ENCODE data around the gene ZMIZ1.

Gene ZMIZ1

GRCh38 chr10:79248341-79249185 is 179.8 kb downstream of the ZMIZ1 start:
- peaks cover 0 to 77% (median 19%) of the 10 kb centered on the region in 4 experiments for H3K36me3 ChIP-seq (ENCODE audit: control insufficient read depth in 4 of 4, insufficient read depth in 4 of 4, low read length in 3 of 4)
- H3K9me3 ChIP-seq (ENCODE audit: control extremely low read depth in 1 of 5, control insufficient read depth in 4 of 5, insufficient read depth in 2 of 5, low read depth in 1 of 5, low read length in 4 of 5) = no peaks in the 10 kb centered on the region
- WGBS (ENCODE audit: insufficient coverage) = 27% methylated on average over 9 of the region's 12 CpGs
- no peaks in the 10 kb centered on the region for H3K27me3 ChIP-seq (replicated peaks in 2 of 5; ENCODE audit: control insufficient read depth in 4 of 5, insufficient read depth in 5 of 5, low read length in 4 of 5)
- CTCF ChIA-PET = interaction anchor here (0.8 to 4.9 kb wide), 12 partner anchors 9 to 97 kb away, joined by 3 to 18 read pairs (median 4); no protein-coding TSS in a partner anchor
- H3K4me1 ChIP-seq (ENCODE audit: control extremely low read depth in 1 of 4, control insufficient read depth in 4 of 4, insufficient read depth in 4 of 4, low read length in 3 of 4) = peaks cover 19 to 100% (median 71%) of the 10 kb centered on the region in 4 experiments
- H3K4me3 ChIP-seq (ENCODE audit: control insufficient read depth in 1 of 7, extremely low read depth in 1 of 7, insufficient read depth in 4 of 7, low read depth in 2 of 7, low read length in 6 of 7) = peak overlapping the region in 5 of 7 experiments; percentile 27 to 52 (median 34)
- DNase-seq = peak; percentile 75 to 80 (median 79)
- POLR2A ChIA-PET = interaction anchor here (0.9 to 2.3 kb wide), 3 partner anchors 12 to 38 kb away, joined by 3 to 15 read pairs (median 5); no protein-coding TSS in a partner anchor
- peak overlapping the region; percentile 51 to 59 for H3K27ac ChIP-seq (ENCODE audit: insufficient read depth in 1 of 2, low read depth in 1 of 2, low read length in 2 of 2, poor library complexity in 1 of 2, severe bottlenecking in 2 of 2)

- 87% methylated on average over 18 of the region's 20 CpGs for WGBS (ENCODE audit: insufficient coverage)
- H3K27ac ChIP-seq (ENCODE audit: insufficient read depth in 1 of 2, low read depth in 1 of 2, low read length in 2 of 2, poor library complexity in 1 of 2, severe bottlenecking in 2 of 2) = peak overlapping the region; percentile 51 to 59
- H3K4me1 ChIP-seq (ENCODE audit: control extremely low read depth in 1 of 4, control insufficient read depth in 4 of 4, insufficient read depth in 4 of 4, low read length in 3 of 4) = peaks cover 15 to 95% (median 62%) of the 10 kb centered on the region in 4 experiments
- CTCF ChIA-PET = interaction anchor here (0.6 to 4.9 kb wide), 14 partner anchors 8 to 66 kb away, joined by 3 to 18 read pairs (median 4); no protein-coding TSS in a partner anchor
- no peaks in the 10 kb centered on the region for H3K27me3 ChIP-seq (replicated peaks in 2 of 5; ENCODE audit: control insufficient read depth in 4 of 5, insufficient read depth in 5 of 5, low read length in 4 of 5)
- H3K36me3 ChIP-seq (ENCODE audit: control insufficient read depth in 4 of 4, insufficient read depth in 4 of 4, low read length in 3 of 4) = peaks cover 0 to 78% (median 25%) of the 10 kb centered on the region in 4 experiments
- DNase-seq = no peak
- peak overlapping the region in 2 of 7 experiments; percentile 35 to 48 for H3K4me3 ChIP-seq (ENCODE audit: control insufficient read depth in 1 of 7, extremely low read depth in 1 of 7, insufficient read depth in 4 of 7, low read depth in 2 of 7, low read length in 6 of 7)
- POLR2A ChIA-PET = interaction anchor here (2.3 kb wide), 1 partner anchor 37 kb away, joined by 15 read pairs; no protein-coding TSS in a partner anchor
- H3K9me3 ChIP-seq (ENCODE audit: control extremely low read depth in 1 of 5, control insufficient read depth in 4 of 5, insufficient read depth in 2 of 5, low read depth in 1 of 5, low read length in 4 of 5) = no peaks in the 10 kb centered on the region
These were observed 180.7 kb downstream of the ZMIZ1 start for GRCh38 chr10:79249186-79250121.

- CTCF ChIA-PET = interaction anchor here (1.1 to 4.9 kb wide), 7 partner anchors 13 to 37 kb away, joined by 3 to 18 read pairs (median 4); no protein-coding TSS in a partner anchor
- DNase-seq = no peak
- Histone ChIP-seq H3K27me3 (replicated peaks in 2 of 5; ENCODE audit: control insufficient read depth in 4 of 5, insufficient read depth in 5 of 5, low read length in 4 of 5) (no peaks in the 10 kb centered on the region), H3K4me3 (ENCODE audit: control insufficient read depth in 1 of 7, extremely low read depth in 1 of 7, insufficient read depth in 4 of 7, low read depth in 2 of 7, low read length in 6 of 7) (peak overlapping the region in 1 of 7 experiments; percentile 35), H3K27ac (ENCODE audit: insufficient read depth in 1 of 2, low read depth in 1 of 2, low read length in 2 of 2, poor library complexity in 1 of 2, severe bottlenecking in 2 of 2) (peak overlapping the region in 1 of 2 experiments; percentile 59), H3K36me3 (ENCODE audit: control insufficient read depth in 4 of 4, insufficient read depth in 4 of 4, low read length in 3 of 4) (peaks cover 0 to 79% (median 31%) of the 10 kb centered on the region in 4 experiments), H3K9me3 (ENCODE audit: control extremely low read depth in 1 of 5, control insufficient read depth in 4 of 5, insufficient read depth in 2 of 5, low read depth in 1 of 5, low read length in 4 of 5) (no peaks in the 10 kb centered on the region), H3K4me1 (ENCODE audit: control extremely low read depth in 1 of 4, control insufficient read depth in 4 of 4, insufficient read depth in 4 of 4, low read length in 3 of 4) (peaks cover 14 to 94% (median 54%) of the 10 kb centered on the region in 4 experiments)
- POLR2A ChIA-PET = interaction anchor here (0.7 to 1.8 kb wide), 2 partner anchors 8 to 36 kb away, joined by 3 to 5 read pairs; no protein-coding TSS in a partner anchor
- 35% methylated on average over 5 of the region's 5 CpGs for WGBS (ENCODE audit: insufficient coverage)
These were observed 181.5 kb downstream of the ZMIZ1 start for GRCh38 chr10:79250259-79250658.

GRCh38 chr10:79252450-79252849 is 183.7 kb downstream of the ZMIZ1 start:
- POLR2A ChIA-PET = no interaction called here
- DNase-seq = no peak
- 90% methylated on average over 5 of the region's 5 CpGs for WGBS (ENCODE audit: insufficient coverage)
- peaks cover 8 to 74% (median 32%) of the 10 kb centered on the region in 4 experiments for H3K4me1 ChIP-seq (ENCODE audit: control extremely low read depth in 1 of 4, control insufficient read depth in 4 of 4, insufficient read depth in 4 of 4, low read length in 3 of 4)
- peaks cover 3 to 85% (median 51%) of the 10 kb centered on the region in 4 experiments for H3K36me3 ChIP-seq (ENCODE audit: control insufficient read depth in 4 of 4, insufficient read depth in 4 of 4, low read length in 3 of 4)
- CTCF ChIA-PET = no interaction called here
- no peak overlapping the region for H3K4me3 ChIP-seq (ENCODE audit: control insufficient read depth in 1 of 7, extremely low read depth in 1 of 7, insufficient read depth in 4 of 7, low read depth in 2 of 7, low read length in 6 of 7)
- no peaks in the 10 kb centered on the region for H3K27me3 ChIP-seq (replicated peaks in 2 of 5; ENCODE audit: control insufficient read depth in 4 of 5, insufficient read depth in 5 of 5, low read length in 4 of 5)
- H3K9me3 ChIP-seq (ENCODE audit: control extremely low read depth in 1 of 5, control insufficient read depth in 4 of 5, insufficient read depth in 2 of 5, low read depth in 1 of 5, low read length in 4 of 5) = no peaks in the 10 kb centered on the region
- no peak overlapping the region for H3K27ac ChIP-seq (ENCODE audit: insufficient read depth in 1 of 2, low read depth in 1 of 2, low read length in 2 of 2, poor library complexity in 1 of 2, severe bottlenecking in 2 of 2)

DNA sequence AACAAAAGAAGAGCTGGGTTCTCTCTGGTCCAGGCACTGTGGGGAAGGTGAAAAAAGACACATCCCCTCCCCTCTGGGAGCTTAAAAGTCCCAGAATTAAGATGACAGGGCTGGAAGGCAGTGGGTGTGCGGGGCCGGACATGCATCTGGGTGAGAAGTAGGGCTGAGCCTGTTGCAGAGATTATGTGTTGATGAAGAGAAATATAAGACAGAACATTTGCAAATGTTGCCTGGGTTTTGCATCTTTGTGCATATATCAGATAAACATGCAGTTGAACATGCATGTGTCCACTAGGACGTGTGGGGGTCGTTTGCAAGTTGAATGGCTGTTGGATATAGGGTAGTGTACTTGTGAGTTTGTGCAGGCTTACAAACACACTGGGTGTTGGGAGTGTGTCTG is 184.2 kb downstream of the ZMIZ1 start:
- ChIA-PET CTCF (no interaction called here), POLR2A (no interaction called here)
- H3K36me3 ChIP-seq (ENCODE audit: control insufficient read depth in 4 of 4, insufficient read depth in 4 of 4, low read length in 3 of 4) = peaks cover 3 to 90% (median 54%) of the 10 kb centered on the region in 4 experiments
- no peak for DNase-seq
- no peaks in the 10 kb centered on the region for H3K9me3 ChIP-seq (ENCODE audit: control extremely low read depth in 1 of 5, control insufficient read depth in 4 of 5, insufficient read depth in 2 of 5, low read depth in 1 of 5, low read length in 4 of 5)
- H3K27ac ChIP-seq (ENCODE audit: insufficient read depth in 1 of 2, low read depth in 1 of 2, low read length in 2 of 2, poor library complexity in 1 of 2, severe bottlenecking in 2 of 2) = no peak overlapping the region
- 94% methylated on average over 4 of the region's 4 CpGs for WGBS (ENCODE audit: insufficient coverage)
- H3K4me3 ChIP-seq (ENCODE audit: control insufficient read depth in 1 of 7, extremely low read depth in 1 of 7, insufficient read depth in 4 of 7, low read depth in 2 of 7, low read length in 6 of 7) = no peak overlapping the region
- peaks cover 6 to 72% (median 27%) of the 10 kb centered on the region in 4 experiments for H3K4me1 ChIP-seq (ENCODE audit: control extremely low read depth in 1 of 4, control insufficient read depth in 4 of 4, insufficient read depth in 4 of 4, low read length in 3 of 4)
- no peaks in the 10 kb centered on the region for H3K27me3 ChIP-seq (replicated peaks in 2 of 5; ENCODE audit: control insufficient read depth in 4 of 5, insufficient read depth in 5 of 5, low read length in 4 of 5)

DNA sequence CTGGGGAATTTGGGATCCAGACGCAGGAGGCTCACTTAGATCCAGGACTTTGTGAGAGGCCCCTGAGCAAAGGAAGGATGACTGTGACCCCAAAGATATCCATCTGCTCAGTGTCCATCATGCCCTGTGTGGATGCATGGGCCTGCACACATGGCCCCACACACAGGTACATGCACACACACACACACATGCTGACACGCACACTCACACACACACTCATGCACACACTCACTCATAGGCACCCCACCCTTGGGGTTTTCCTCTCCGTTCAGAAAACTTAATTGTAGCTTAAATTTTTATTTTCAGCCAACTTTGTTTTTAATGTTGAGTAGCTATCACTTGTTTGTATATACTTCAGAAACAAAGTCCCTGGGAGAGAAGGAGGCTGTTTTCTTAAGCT is 184.9 kb downstream of the ZMIZ1 start:
- H3K27me3 ChIP-seq (replicated peaks in 2 of 5; ENCODE audit: control insufficient read depth in 4 of 5, insufficient read depth in 5 of 5, low read length in 4 of 5) = no peaks in the 10 kb centered on the region
- ChIA-PET CTCF (interaction anchor here (1.6 kb wide), 1 partner anchor 28 kb away, joined by 3 read pairs; no protein-coding TSS in a partner anchor), POLR2A (no interaction called here)
- H3K27ac ChIP-seq (ENCODE audit: insufficient read depth in 1 of 2, low read depth in 1 of 2, low read length in 2 of 2, poor library complexity in 1 of 2, severe bottlenecking in 2 of 2) = peak overlapping the region in 1 of 2 experiments; percentile 1
- peaks cover 3 to 95% (median 57%) of the 10 kb centered on the region in 4 experiments for H3K36me3 ChIP-seq (ENCODE audit: control insufficient read depth in 4 of 4, insufficient read depth in 4 of 4, low read length in 3 of 4)
- no peak for DNase-seq
- H3K9me3 ChIP-seq (ENCODE audit: control extremely low read depth in 1 of 5, control insufficient read depth in 4 of 5, insufficient read depth in 2 of 5, low read depth in 1 of 5, low read length in 4 of 5) = no peaks in the 10 kb centered on the region
- 100% methylated on average over 2 of the region's 3 CpGs for WGBS (ENCODE audit: insufficient coverage)
- H3K4me1 ChIP-seq (ENCODE audit: control extremely low read depth in 1 of 4, control insufficient read depth in 4 of 4, insufficient read depth in 4 of 4, low read length in 3 of 4) = peaks cover 5 to 68% (median 19%) of the 10 kb centered on the region in 4 experiments
- H3K4me3 ChIP-seq (ENCODE audit: control insufficient read depth in 1 of 7, extremely low read depth in 1 of 7, insufficient read depth in 4 of 7, low read depth in 2 of 7, low read length in 6 of 7) = no peak overlapping the region

All from common myeloid progenitor, CD34-positive (primary cell).